Testis (tissue), 3 donors: ENCODE results near the gene FBXO7. TPM values are rescaled to one million over a fixed set of nuclear protein-coding genes. Genes with fewer than 3 reads are reported as not detected.

Source experiments
- DNase-seq: peaks from one replicate; pipeline ENCODE4 v3.0.0-alpha.2; 2019
- H3K27ac ChIP-seq, 2 donors: fragments of 200-600 bp; sonication (generic); one replicate each; pipeline ENCODE4 v1.5.1; 2019
- H3K27me3 ChIP-seq: fragments of 200-600 bp; sonication (generic); one replicate; pipeline ENCODE4 v1.5.1; 2019
- H3K36me3 ChIP-seq: fragments of 200-600 bp; sonication (generic); one replicate; pipeline ENCODE4 v1.5.1; 2017; ENCODE audit warnings: low read depth; ENCODE audit errors: missing control alignments
- H3K4me1 ChIP-seq: fragments of 200-600 bp; sonication (generic); one replicate; pipeline ENCODE4 v1.5.1; 2019
- H3K4me3 ChIP-seq, 2 donors: fragments of 200-600 bp; sonication (generic); one replicate each; pipeline ENCODE4 v1.5.1; 2017 to 2019
- H3K9me3 ChIP-seq: fragments of 200-600 bp; sonication (generic); one replicate; pipeline ENCODE4 v1.5.1; 2017
- POLR2A ChIP-seq: fragments of 450-650 bp; IDR thresholded peaks from one replicate; pipeline ENCODE4 v1.6.1; 2017; ENCODE audit warnings: antibody characterized with exemption, mild to moderate bottlenecking, moderate library complexity
- WGBS, 2 donors: methylation state at CpG; one replicate each; pipeline ENCODE4 v1.1.5; 2018; 5-methylcytosine and 5-hydroxymethylcytosine counted together
- intact Hi-C: fragments of 100-400 bp; cut with DNase I; formaldehyde crosslinking; loops from one replicate; pipeline ENCODE4 v1.15.1; 2023; ENCODE audit warnings: low total_unique reads
- polyA plus RNA-seq: library from polyadenylated mRNA; stranded (reverse); fragments of 350-450 nt; fragmentation: Illumina TruSeq; extraction: RNeasy Lipid Tissue Mini Kit (QIAGEN cat#74804); gene quantifications from one replicate; pipeline ENCODE4 v1.2.3, GENCODE V29; 2014; ENCODE audit warnings: low read depth, low replicate concordance; ENCODE audit not compliant: insufficient read depth
- total RNA-seq, 2 donors: library from RNA; depleted of rRNA; stranded (reverse); fragments of >200 nt; gene quantifications; one replicate each; pipeline ENCODE4 v1.2.3, GENCODE V29; 2016
- TF ChIP-seq, protein P1 (sequence below), 3 experiments: fragments of 450-650 bp in 2 of 3; fragments of 200-600 bp in 1 of 3; sonication (generic) in 1 of 3; IDR thresholded peaks; one replicate each; pipeline ENCODE4 v1.5.1; 2016 to 2019; ENCODE audit warnings: antibody characterized with exemption in 3 of 3, mild to moderate bottlenecking in 2 of 3, moderate library complexity in 1 of 3

Gene FBXO7
- total and polyA plus RNA-seq, 3 donors from 2014 or later = 184 to 270 (median 203) TPM

DNA sequence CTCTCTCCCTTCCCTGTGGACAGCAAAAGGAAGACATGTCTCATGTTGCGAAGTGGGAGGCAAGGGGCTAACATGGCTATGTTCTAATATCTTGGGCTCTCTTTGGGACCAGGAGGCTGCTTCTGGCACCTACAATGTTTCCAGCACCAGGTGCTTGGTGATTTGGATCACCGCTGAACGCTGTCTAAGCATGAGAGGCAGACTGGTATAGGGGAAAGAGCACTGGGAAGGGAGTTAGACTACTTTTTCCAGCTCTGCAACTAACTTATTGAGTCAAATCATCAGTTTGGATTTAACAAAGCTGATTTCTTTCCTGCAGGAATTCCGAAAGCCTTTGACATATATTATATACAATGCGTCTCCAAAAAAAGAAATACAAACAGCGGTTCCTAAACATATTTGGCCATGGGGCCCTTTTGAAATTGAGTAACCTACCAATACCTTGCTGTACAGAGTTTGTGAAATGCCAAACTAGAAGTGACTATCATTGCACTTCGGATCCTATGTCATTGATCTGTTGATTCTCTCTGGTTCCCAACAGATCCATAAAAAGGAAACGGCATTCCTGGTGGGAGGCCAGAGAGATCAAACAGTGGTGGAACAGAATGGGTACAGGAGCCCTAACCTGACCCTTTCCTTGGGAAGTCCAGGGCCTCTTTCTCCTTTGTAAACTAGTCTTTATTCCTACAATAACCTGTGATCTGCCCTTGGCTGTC lies 37.8 kb downstream of the FBXO7 start:
- WGBS, 2 donors = 97 to 98% methylated on average over 8 of the region's 8 CpGs
- Histone ChIP-seq H3K4me3 (no peak overlapping the region), H3K36me3 (no peaks in the 10 kb centered on the region), H3K27ac (no peak overlapping the region), H3K9me3 (no peaks in the 10 kb centered on the region), H3K27me3 (no peaks in the 10 kb centered on the region), H3K4me1 (no peaks in the 10 kb centered on the region)
- no peak for DNase-seq
- no peak for TF ChIP-seq POLR2A
- TF ChIP-seq, protein P1, sequence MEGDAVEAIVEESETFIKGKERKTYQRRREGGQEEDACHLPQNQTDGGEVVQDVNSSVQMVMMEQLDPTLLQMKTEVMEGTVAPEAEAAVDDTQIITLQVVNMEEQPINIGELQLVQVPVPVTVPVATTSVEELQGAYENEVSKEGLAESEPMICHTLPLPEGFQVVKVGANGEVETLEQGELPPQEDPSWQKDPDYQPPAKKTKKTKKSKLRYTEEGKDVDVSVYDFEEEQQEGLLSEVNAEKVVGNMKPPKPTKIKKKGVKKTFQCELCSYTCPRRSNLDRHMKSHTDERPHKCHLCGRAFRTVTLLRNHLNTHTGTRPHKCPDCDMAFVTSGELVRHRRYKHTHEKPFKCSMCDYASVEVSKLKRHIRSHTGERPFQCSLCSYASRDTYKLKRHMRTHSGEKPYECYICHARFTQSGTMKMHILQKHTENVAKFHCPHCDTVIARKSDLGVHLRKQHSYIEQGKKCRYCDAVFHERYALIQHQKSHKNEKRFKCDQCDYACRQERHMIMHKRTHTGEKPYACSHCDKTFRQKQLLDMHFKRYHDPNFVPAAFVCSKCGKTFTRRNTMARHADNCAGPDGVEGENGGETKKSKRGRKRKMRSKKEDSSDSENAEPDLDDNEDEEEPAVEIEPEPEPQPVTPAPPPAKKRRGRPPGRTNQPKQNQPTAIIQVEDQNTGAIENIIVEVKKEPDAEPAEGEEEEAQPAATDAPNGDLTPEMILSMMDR (IDR thresholded peaks at IDR 0.05) = no peak
- intact Hi-C loops = no loop called here

DNA sequence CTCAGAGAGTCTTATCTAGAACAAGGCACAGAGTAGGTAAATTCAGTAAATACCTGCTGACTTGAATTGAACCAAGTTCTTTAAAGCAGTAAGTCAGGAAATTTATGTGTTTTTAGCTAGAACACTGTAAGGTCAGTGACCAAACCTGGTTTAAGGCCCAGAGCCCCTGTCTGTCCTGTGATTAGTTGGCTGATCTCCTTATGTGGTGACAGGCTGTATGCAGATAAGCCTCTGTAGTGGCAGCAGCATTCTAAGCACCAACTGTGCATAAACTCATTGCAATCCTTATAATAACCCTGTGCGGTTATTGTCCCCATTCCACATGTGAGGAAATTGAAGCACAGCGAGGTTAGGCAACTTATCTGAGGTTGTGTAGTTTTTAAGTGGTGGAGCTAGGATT lies 40.5 kb downstream of the FBXO7 start:
- no peak overlapping the region for H3K27ac ChIP-seq
- WGBS, 2 donors = 78 to 93% methylated on average over 2 of the region's 2 CpGs
- no peaks in the 10 kb centered on the region for H3K27me3 ChIP-seq
- DNase-seq = no peak
- no peak overlapping the region for H3K4me3 ChIP-seq
- H3K9me3 ChIP-seq = no peaks in the 10 kb centered on the region
- H3K36me3 ChIP-seq = no peaks in the 10 kb centered on the region
- no peaks in the 10 kb centered on the region for H3K4me1 ChIP-seq
- TF ChIP-seq, protein P1 (IDR thresholded peaks at IDR 0.05) = no peak
- TF ChIP-seq POLR2A = no peak
- intact Hi-C loops = no loop called here

DNA sequence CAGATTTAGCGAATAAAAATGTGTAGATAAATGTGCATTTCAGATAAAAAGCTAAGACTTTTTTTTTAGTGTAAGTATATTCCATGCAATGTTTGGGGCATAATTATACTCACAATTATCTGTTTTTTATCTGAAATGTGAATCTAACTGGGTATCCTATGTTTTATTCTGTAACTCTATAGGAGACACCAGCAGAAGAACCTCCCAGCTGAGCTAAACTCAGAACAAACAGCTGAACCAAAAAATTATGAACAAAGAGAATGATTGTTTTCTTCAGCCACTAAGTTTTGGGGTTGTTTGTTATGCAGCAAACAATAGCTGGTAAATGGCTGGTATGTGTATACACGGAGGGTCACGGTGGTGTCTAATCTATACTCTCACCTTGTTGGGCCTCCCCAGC lies 42.9 kb downstream of the FBXO7 start:
- no peaks in the 10 kb centered on the region for H3K36me3 ChIP-seq
- H3K4me3 ChIP-seq = no peak overlapping the region
- TF ChIP-seq, protein P1 (IDR thresholded peaks at IDR 0.05) = no peak
- no peak for TF ChIP-seq POLR2A
- H3K27me3 ChIP-seq = no peaks in the 10 kb centered on the region
- H3K9me3 ChIP-seq = no peaks in the 10 kb centered on the region
- no peak for DNase-seq
- intact Hi-C loops = no loop called here
- H3K4me1 ChIP-seq = no peaks in the 10 kb centered on the region
- WGBS, 2 donors = 98 to 100% methylated on average over 3 of the region's 3 CpGs
- no peak overlapping the region for H3K27ac ChIP-seq

DNA sequence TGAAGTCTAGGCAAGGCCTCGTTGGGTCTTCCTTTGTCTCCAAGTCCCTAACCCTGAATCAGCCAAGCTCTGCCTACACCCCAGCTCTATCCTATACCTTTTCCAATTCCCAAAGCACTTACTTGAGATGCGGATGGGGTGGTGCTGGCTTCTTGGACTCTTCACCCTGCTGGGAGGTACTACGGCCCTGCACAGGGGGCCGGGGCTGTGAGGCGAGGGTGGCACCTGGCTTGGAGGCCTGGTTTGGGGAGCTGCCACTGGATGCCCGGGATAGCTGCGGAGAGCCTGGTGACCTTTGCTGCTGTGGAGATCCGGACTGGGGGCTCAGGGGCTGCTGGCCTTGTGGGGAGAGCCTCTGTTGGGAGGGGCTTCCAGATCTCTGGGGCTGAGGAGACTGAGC lies 43.3 kb downstream of the FBXO7 start:
- intact Hi-C loops = no loop called here
- no peaks in the 10 kb centered on the region for H3K36me3 ChIP-seq
- TF ChIP-seq, protein P1 (IDR thresholded peaks at IDR 0.05) = no peak
- TF ChIP-seq POLR2A = no peak
- no peak for DNase-seq
- no peaks in the 10 kb centered on the region for H3K27me3 ChIP-seq
- no peaks in the 10 kb centered on the region for H3K4me1 ChIP-seq
- WGBS, 2 donors = 95 to 100% methylated on average over 3 to 8 of the region's 8 CpGs
- H3K9me3 ChIP-seq = no peaks in the 10 kb centered on the region
- H3K4me3 ChIP-seq = no peak overlapping the region
- H3K27ac ChIP-seq = no peak overlapping the region

DNA sequence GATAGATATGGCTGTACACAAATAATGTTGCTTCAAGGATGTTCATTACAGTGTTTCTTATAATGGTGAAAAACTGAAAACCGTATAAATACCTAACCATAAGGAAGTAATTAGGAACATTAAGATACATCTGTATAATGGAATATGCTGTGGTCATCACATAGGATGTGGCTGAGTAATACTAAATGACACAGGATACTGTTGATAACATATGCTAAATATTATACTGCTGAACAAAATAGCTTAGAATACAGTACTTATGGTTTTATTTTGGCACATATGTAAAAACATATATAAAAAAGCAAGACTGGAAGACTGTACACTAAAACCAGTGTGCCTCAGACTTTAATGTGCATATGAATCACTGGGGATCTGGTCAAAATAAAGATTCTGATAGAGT lies 43.8 kb downstream of the FBXO7 start:
- Histone ChIP-seq H3K27ac (no peak overlapping the region), H3K4me1 (no peaks in the 10 kb centered on the region), H3K36me3 (no peaks in the 10 kb centered on the region), H3K9me3 (no peaks in the 10 kb centered on the region), H3K27me3 (no peaks in the 10 kb centered on the region), H3K4me3 (no peak overlapping the region)
- no peak for DNase-seq
- intact Hi-C loops = no loop called here
- TF ChIP-seq, protein P1 (IDR thresholded peaks at IDR 0.05) = no peak
- 83 to 86% methylated on average over 1 of the region's 1 CpG for WGBS, 2 donors
